ENCODE measurements around the gene EXOC4.

Gene EXOC4

DNA sequence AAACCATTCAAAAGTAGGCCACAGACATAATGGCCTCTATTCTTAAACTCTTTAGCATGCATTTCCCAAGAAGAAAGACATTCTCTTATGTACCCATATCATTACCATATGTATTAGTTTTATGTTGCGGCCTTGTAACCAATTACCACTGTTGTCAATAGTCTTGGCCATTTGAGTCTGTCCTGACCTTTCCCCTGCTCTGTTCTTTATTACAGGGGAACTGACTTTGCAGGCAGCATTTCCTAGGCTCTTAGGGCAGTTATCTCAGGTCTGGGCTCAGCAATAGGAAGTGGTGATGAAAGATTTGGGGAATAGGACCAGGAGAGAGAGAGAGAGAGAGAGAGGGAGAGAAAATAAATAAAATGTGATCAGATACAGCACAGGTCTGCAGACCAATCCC lies 679.7 kb downstream of the EXOC4 start:
- Histone ChIP-seq H3K4me2 (ENCODE audit: low read depth, low read length, poor library complexity, severe bottlenecking) (no peak overlapping the region), H3K27me3 (ENCODE audit: insufficient read depth, low read length, poor library complexity, severe bottlenecking) (no peaks in the 10 kb centered on the region), H2AFZ (ENCODE audit: low read length) (no peak overlapping the region), H3K9ac (ENCODE audit: low read depth, low read length, poor library complexity, severe bottlenecking) (no peak overlapping the region), H3K9me2 (replicated peaks; ENCODE audit: low read depth, low read length) (no peaks in the 10 kb centered on the region), H3K9me3 (ENCODE audit: insufficient read depth, low read depth, low read length) (no peaks in the 10 kb centered on the region), H3K4me3 (ENCODE audit: low read length, poor library complexity, severe bottlenecking) (no peak overlapping the region), H3F3A (ENCODE audit: low read depth) (no peaks in the 10 kb centered on the region), H3K4me1 (ENCODE audit: insufficient read depth, low read length, poor library complexity, severe bottlenecking) (no peaks in the 10 kb centered on the region), H4K20me1 (ENCODE audit: insufficient read depth, low read length, poor library complexity, severe bottlenecking) (no peaks in the 10 kb centered on the region), H3K79me2 (ENCODE audit: insufficient read depth, low read length) (no peaks in the 10 kb centered on the region), H3K36me3 (ENCODE audit: insufficient read depth, low read length) (no peaks in the 10 kb centered on the region; the same call in 1 of the 2 replicates)
- TF ChIP-seq EZH2phosphoT487 (IDR thresholded peaks at IDR 0.05; ENCODE audit: borderline replicate concordance): no peak
- TF ChIP-seq, protein P1, sequence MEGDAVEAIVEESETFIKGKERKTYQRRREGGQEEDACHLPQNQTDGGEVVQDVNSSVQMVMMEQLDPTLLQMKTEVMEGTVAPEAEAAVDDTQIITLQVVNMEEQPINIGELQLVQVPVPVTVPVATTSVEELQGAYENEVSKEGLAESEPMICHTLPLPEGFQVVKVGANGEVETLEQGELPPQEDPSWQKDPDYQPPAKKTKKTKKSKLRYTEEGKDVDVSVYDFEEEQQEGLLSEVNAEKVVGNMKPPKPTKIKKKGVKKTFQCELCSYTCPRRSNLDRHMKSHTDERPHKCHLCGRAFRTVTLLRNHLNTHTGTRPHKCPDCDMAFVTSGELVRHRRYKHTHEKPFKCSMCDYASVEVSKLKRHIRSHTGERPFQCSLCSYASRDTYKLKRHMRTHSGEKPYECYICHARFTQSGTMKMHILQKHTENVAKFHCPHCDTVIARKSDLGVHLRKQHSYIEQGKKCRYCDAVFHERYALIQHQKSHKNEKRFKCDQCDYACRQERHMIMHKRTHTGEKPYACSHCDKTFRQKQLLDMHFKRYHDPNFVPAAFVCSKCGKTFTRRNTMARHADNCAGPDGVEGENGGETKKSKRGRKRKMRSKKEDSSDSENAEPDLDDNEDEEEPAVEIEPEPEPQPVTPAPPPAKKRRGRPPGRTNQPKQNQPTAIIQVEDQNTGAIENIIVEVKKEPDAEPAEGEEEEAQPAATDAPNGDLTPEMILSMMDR (conservative IDR thresholded peaks at IDR 0.05; ENCODE audit: low read length): no peak

- no peak overlapping the region for H2AFZ ChIP-seq (ENCODE audit: low read length)
- no peak overlapping the region for H3K4me2 ChIP-seq (ENCODE audit: low read depth, low read length, poor library complexity, severe bottlenecking)
- no peaks in the 10 kb centered on the region for H3K4me1 ChIP-seq (ENCODE audit: insufficient read depth, low read length, poor library complexity, severe bottlenecking)
- H4K20me1 ChIP-seq (ENCODE audit: insufficient read depth, low read length, poor library complexity, severe bottlenecking): no peaks in the 10 kb centered on the region
- TF ChIP-seq, protein P1 (conservative IDR thresholded peaks at IDR 0.05; ENCODE audit: low read length): no peak
- no peak for TF ChIP-seq EZH2phosphoT487 (IDR thresholded peaks at IDR 0.05; ENCODE audit: borderline replicate concordance)
- H3K9ac ChIP-seq (ENCODE audit: low read depth, low read length, poor library complexity, severe bottlenecking): no peak overlapping the region
- H3K27me3 ChIP-seq (ENCODE audit: insufficient read depth, low read length, poor library complexity, severe bottlenecking): no peaks in the 10 kb centered on the region
- H3K79me2 ChIP-seq (ENCODE audit: insufficient read depth, low read length): no peaks in the 10 kb centered on the region
- H3K4me3 ChIP-seq (ENCODE audit: low read length, poor library complexity, severe bottlenecking): no peak overlapping the region
- H3K36me3 ChIP-seq (ENCODE audit: insufficient read depth, low read length): peaks cover 14% of the 10 kb centered on the region; the same call in 1 of the 2 replicates
- no peaks in the 10 kb centered on the region for H3K9me3 ChIP-seq (ENCODE audit: insufficient read depth, low read depth, low read length)
- H3F3A ChIP-seq (ENCODE audit: low read depth): no peaks in the 10 kb centered on the region
- H3K9me2 ChIP-seq (replicated peaks; ENCODE audit: low read depth, low read length): no peaks in the 10 kb centered on the region
Measured at GRCh38 chr7:133934262-133934976, 681.5 kb downstream of the EXOC4 start.

GRCh38 chr7:133934977-133935330 lies 682.1 kb downstream of the EXOC4 start:
- H3K9me2 ChIP-seq (replicated peaks; ENCODE audit: low read depth, low read length): no peaks in the 10 kb centered on the region
- H3F3A ChIP-seq (ENCODE audit: low read depth): no peaks in the 10 kb centered on the region

More at GRCh38 chr7:133934977-133935330, 682.1 kb downstream of the EXOC4 start:
- H3K9ac ChIP-seq (ENCODE audit: low read depth, low read length, poor library complexity, severe bottlenecking): no peak overlapping the region
- H3K4me3 ChIP-seq (ENCODE audit: low read length, poor library complexity, severe bottlenecking): no peak overlapping the region
- no peak for TF ChIP-seq EZH2phosphoT487 (IDR thresholded peaks at IDR 0.05; ENCODE audit: borderline replicate concordance)
- TF ChIP-seq, protein P1 (conservative IDR thresholded peaks at IDR 0.05; ENCODE audit: low read length): no peak
- no peaks in the 10 kb centered on the region for H3K79me2 ChIP-seq (ENCODE audit: insufficient read depth, low read length)
- no peaks in the 10 kb centered on the region for H3K9me3 ChIP-seq (ENCODE audit: insufficient read depth, low read depth, low read length)
- no peak overlapping the region for H2AFZ ChIP-seq (ENCODE audit: low read length)
- no peak overlapping the region for H3K4me2 ChIP-seq (ENCODE audit: low read depth, low read length, poor library complexity, severe bottlenecking)
- H4K20me1 ChIP-seq (ENCODE audit: insufficient read depth, low read length, poor library complexity, severe bottlenecking): no peaks in the 10 kb centered on the region
- no peaks in the 10 kb centered on the region for H3K27me3 ChIP-seq (ENCODE audit: insufficient read depth, low read length, poor library complexity, severe bottlenecking)
- H3K36me3 ChIP-seq (ENCODE audit: insufficient read depth, low read length): peaks cover 14% of the 10 kb centered on the region; the same call in 1 of the 2 replicates
- H3K4me1 ChIP-seq (ENCODE audit: insufficient read depth, low read length, poor library complexity, severe bottlenecking): no peaks in the 10 kb centered on the region
